ENCODE measurements around the gene ZMPSTE24.

Gene ZMPSTE24

GRCh38 chr1:40305871-40306270 lies 47.8 kb downstream of the ZMPSTE24 start:
- no peak for DNase-seq

DNA sequence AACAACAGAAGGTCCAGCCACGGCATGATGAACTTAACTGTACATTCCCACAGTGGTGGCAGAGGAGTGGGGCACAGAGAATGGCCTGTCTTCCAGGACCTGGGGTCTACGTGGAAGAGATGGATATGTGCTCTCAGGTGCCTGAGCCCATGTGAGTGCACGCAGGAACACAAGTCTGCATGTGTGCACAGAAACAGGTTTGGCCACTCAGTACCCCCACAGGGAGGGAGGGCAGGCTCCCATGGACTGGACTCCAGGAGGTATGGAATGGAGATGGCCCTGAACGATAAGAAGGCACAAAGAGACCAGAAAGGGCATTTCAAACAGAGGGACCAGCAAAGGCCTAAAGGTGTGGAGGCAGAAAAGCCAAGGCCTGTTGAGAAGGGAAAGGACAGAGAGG lies 48.3 kb downstream of the ZMPSTE24 start:
- DNase-seq: no peak

- DNase-seq: no peak
These were observed 49.1 kb downstream of the ZMPSTE24 start for GRCh38 chr1:40307186-40307585.

DNA sequence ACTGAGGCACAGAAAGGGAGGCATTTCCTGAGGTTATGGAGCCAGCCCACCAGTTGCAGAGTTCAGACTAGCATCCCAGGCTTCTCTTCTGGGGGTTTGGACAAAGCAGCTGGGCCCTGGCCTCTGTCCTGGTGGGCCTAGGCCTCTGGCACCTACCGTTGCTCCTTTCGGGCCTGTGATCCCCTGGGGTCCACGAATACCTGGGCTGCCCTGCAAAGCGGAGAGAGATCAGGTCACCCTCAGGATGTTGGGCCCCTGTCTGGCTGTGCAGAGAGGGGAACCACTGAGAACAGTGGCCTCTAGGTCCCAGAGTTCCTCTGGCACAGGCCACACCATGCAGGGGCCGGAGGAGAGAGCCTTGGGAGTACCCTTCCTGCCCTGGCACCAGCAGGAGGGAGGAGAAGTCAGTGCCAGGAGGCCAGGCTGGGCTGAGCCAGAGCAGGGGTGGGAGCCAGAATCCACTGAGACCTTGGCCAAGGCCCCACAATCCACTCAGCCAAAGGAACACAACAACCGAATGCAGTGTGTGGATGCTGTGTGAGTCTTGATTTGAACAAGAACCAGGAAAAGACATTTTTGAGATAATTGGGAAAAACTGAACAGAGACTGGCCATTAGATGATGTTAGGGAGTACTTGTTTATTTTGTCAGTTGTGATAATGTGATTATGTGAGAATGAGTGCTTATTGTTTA lies 50.1 kb downstream of the ZMPSTE24 start:
- DNase-seq: no peak

DNA sequence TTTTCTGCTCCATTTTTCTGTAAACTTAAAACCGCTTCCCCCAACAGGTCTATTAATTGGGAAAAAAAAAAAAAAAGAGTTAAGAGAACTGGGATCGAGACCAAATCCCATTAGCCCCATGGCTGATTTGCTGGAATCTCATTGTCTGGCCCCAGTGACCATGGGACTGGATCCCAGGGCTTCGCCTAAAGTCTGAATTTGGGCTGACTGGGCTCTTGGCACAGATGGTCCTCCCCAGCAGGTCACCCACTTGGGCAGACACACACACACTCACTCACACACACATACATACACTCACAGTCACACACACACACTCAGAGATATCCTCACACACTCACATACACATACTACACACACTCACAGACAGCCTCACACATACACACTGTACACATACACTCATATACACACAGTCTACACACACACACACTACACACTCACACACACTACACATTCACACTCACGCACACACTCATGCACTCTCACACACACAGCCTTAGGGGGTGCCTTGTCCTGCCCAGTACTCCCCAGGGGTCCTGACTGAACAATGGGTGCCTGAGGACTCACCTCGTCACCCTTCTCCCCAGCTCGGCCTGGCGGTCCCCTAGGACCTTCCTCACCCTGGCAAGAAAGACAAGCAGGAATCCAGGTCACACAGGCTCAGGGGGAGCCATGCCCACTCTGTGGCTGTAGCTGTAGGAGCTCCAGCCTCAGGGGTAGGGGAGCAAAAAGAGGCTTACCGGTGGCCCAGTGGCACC lies 51.5 kb downstream of the ZMPSTE24 start:
- DNase-seq: no peak

- no peak for DNase-seq
These were observed 52.1 kb downstream of the ZMPSTE24 start for GRCh38 chr1:40310129-40310461.

DNA sequence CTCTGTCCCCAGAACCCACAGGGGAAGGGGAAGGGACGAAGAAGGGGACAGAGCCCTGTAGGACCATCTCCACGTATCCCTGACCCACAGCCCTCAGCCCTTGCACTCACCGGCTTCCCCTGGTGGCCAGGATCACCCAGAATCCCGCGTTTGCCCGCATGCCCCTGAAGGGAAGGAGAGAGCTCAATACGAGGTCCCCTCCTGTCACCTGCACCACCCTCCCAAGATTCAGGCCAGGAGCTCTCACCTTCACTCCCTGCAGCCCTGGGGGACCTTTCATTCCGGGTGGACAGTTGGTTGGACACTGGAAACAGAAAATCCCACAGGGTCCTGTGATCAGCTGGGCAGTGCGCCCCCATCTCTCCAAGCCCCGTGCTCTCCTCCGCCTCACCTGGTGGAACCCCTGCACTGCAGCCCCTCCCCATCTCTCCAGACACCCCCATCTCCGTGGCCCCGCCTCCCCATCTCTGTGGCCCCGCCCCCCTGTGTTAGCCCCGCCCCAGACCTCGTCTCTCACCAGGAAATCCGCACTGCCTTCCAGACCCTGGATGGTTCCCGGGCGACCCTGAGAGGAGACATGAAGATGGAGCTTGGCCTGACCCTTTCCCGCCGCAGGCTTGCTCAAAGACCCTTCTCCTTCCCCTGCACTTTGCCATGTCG lies 53.1 kb downstream of the ZMPSTE24 start:
- DNase-seq: no peak

DNA sequence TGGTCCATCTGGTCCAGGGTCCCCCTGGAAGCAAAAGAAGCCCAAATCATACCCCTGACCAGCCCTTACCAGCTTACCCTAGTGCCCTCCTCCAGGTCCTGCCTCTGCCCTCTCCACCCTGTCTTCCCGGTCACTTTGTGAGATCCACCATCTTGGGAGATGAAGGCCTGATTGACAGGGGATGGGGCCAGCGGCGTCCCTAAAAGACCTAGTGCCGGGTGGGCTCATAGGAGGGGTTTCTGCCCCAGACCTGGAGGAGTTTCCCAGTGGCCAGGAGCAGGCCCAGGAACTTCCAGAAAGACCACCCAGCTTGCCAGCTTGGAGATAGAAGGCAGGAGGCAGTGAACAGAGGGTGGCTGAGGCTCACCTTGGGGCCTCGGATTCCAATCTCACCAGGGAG lies 53.7 kb downstream of the ZMPSTE24 start:
- no peak for DNase-seq

- peak; percentile 5 for DNase-seq
These were observed 54.5 kb downstream of the ZMPSTE24 start for GRCh38 chr1:40312238-40313205.

DNA sequence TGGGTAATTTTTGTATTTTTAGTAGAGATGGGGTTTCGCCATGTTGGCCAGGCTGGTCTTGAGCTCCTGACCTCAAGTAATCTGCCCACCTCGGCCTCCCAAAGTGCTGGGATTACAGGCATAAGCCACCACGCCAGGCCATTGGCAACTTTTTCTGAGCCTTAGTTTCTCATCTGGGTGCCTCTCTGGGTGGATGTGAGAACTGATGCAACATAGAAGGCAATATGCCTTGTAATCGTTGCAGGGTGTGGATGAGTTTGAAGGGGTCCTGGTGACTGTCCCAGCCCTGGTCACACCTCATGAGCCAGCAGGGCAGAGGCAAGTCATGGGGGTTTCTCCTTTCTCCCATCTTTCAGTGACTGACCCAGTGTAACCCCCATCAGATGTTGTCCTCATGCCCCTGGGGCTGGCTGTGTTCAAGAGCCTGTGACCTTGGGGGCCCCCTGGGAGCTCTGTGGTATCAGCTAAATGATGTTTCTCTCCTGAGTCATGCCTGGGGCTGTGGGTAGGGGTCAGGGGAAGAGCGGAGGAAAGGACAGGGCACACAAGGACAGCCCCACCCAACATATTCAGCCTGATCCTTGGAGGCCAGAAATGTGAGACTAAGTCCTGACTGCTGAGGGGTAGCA lies 55.4 kb downstream of the ZMPSTE24 start:
- no peak for DNase-seq

- DNase-seq: no peak
These were observed 56.1 kb downstream of the ZMPSTE24 start for GRCh38 chr1:40313958-40314720.

- DNase-seq: peak; percentile 41
These were observed 56.7 kb downstream of the ZMPSTE24 start for GRCh38 chr1:40314721-40315238.

GRCh38 chr1:40315239-40315794 lies 57.3 kb downstream of the ZMPSTE24 start:
- DNase-seq: peak; percentile 65

DNA sequence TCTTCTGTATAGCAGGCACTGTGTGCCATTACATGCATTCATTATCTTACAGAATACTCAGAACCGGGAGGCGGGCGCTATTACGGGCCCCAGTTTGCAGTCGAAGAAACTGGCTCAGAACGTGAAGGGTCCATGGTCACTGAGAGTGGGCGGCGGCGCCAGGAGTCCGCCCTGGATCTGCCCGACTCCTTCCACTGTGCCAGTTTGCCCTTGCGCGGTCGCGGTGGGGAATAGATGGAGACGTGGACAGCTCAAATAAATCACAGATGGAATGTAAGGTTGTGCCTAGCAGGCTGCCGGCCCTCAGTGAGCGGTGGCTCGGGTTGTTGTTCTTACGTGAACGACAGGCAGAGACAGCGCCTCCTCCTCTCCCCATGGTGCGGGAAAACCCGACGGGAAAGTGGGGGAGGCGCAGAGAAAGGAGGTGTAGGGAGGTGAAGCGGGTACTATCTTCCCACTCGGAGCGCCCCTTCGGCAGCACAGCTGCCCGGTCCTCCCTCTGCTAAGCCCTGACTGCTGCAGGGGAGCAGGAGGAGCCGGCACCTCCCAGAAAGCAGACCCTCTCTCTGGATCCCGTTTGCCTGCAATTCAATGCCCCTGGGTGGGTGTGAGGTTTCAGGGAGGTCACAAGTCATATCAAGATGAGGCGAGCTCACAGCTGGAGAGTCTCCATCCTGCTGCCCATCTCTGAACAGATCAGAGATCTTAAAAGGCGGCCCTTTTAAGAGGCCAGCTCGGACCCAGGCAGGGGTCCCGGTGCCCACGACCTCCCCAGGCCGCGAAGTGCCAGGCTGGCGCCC lies 58.0 kb downstream of the ZMPSTE24 start:
- DNase-seq: peak; percentile 31

GRCh38 chr1:40316595-40317393 lies 58.8 kb downstream of the ZMPSTE24 start, which contains the start of gene COL9A2:
Gene COL9A2 (minus strand): TSS chr1:40317286. CDS start chr1:40317197, 89 bp downstream.
- peak; percentile 50 for DNase-seq

GRCh38 chr1:40317394-40318074 lies 59.5 kb downstream of the ZMPSTE24 start:
- no peak for DNase-seq

DNA sequence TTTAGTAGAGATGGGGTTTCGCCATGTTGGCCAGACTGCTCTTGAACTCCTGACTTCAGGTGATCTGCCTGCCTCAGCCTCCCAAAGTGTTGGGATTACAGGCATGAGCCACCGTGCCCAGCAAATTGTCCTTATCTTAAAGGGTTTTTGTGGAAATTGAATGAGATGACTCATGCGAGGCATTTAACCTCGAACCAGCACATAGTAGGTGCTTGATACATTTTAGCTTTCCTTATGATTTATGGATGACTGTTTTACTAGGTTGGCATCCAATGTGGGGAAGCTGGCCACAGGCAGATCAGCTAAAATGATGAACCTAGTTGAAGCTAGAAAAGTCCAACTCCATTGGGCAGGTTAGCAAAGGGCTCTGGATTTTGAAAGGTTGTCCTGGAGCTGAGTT lies 60.4 kb downstream of the ZMPSTE24 start:
- DNase-seq: no peak

- DNase-seq: no peak
These were observed 61.1 kb downstream of the ZMPSTE24 start for GRCh38 chr1:40318970-40319621.

Measured in NCI-H146 (cell line).